Neural cell (in vitro differentiated cells): ENCODE measurements around the gene CYP11A1. TPM values are rescaled to one million over a fixed set of nuclear protein-coding genes. Genes with fewer than 3 reads are reported as not detected.

ENCODE experiments used
- H2AFZ ChIP-seq: fragments of 200-600, 300-800 bp; sonication (generic), shearing (Covaris generic); 2 replicates; pipeline ENCODE4 v1.6.0; 2014; ENCODE audit warnings: low read depth, mild to moderate bottlenecking, antibody characterized with exemption, low read length, moderate library complexity
- H3F3A ChIP-seq: fragments of 200-600 bp; shearing (Covaris generic); 2 replicates; pipeline ENCODE4 v1.6.1; 2016; ENCODE audit warnings: mild to moderate bottlenecking, moderate library complexity, mixed read lengths, antibody characterized with exemption, low read length; ENCODE audit not compliant: insufficient read depth, poor library complexity, severe bottlenecking
- H3K27ac ChIP-seq: fragments of 200-600, 300-800 bp; sonication (generic), shearing (Covaris generic); 2 replicates; pipeline ENCODE4 v1.5.1; 2014; ENCODE audit warnings: mild to moderate bottlenecking, low read length, moderate library complexity
- H3K27me3 ChIP-seq: fragments of 300-800, 200-600 bp; sonication (generic), shearing (Covaris generic); 2 replicates; pipeline ENCODE4 v1.6.0; 2014; ENCODE audit warnings: mild to moderate bottlenecking, low read depth, low read length, moderate library complexity; ENCODE audit not compliant: insufficient read depth
- H3K36me3 ChIP-seq: fragments of 300-800, 200-600 bp; sonication (generic), shearing (Covaris generic); 2 replicates; pipeline ENCODE4 v1.5.1; 2014; ENCODE audit warnings: mild to moderate bottlenecking, antibody characterized with exemption, low read length, moderate library complexity; ENCODE audit not compliant: insufficient read depth
- H3K4me2 ChIP-seq: fragments of 300-800, 200-600 bp; sonication (generic), shearing (Covaris generic); 2 replicates; pipeline ENCODE4 v1.6.0; 2014; ENCODE audit warnings: mild to moderate bottlenecking, low read length
- H3K4me3 ChIP-seq: fragments of 300-800, 200-600 bp; sonication (generic), shearing (Covaris generic); 2 replicates; pipeline ENCODE4 v1.5.1; 2014; ENCODE audit warnings: mild to moderate bottlenecking, low read length, moderate library complexity
- H3K79me2 ChIP-seq: fragments of 200-600 bp; shearing (Covaris generic); replicated peaks from 2 replicates; pipeline ENCODE4 v1.6.0; 2014; ENCODE audit warnings: mild to moderate bottlenecking, low read length, moderate library complexity; ENCODE audit not compliant: insufficient read depth
- H3K9ac ChIP-seq: fragments of 300-800, 200-600 bp; sonication (generic), shearing (Covaris generic); 2 replicates; pipeline ENCODE4 v1.6.1; 2016; ENCODE audit warnings: mild to moderate bottlenecking, low read length, mixed read lengths
- H3K9me2 ChIP-seq: fragments of 200-600 bp; shearing (Covaris generic); 2 replicates; pipeline ENCODE4 v1.6.1; 2016; ENCODE audit warnings: mild to moderate bottlenecking, low read length, mixed read lengths; ENCODE audit not compliant: insufficient read depth
- H3K9me3 ChIP-seq: fragments of 200-600, 300-800 bp; sonication (generic), shearing (Covaris generic); 2 replicates; pipeline ENCODE4 v1.6.1; 2016; ENCODE audit warnings: mild to moderate bottlenecking, mixed run types, low read length, moderate library complexity, mixed read lengths
- H4K20me1 ChIP-seq: fragments of 200-600 bp; shearing (Covaris generic); 2 replicates; pipeline ENCODE4 v1.6.1; 2016; ENCODE audit warnings: mild to moderate bottlenecking, mixed run types; ENCODE audit not compliant: insufficient read depth
- EP300 ChIP-seq: fragments of 450-650 bp; conservative IDR thresholded peaks from 2 replicates; pipeline ENCODE4 v1.6.1; 2014; ENCODE audit warnings: antibody characterized with exemption, mild to moderate bottlenecking, moderate library complexity; ENCODE audit not compliant: poor library complexity, severe bottlenecking
- EZH2 ChIP-seq: fragments of 200-600, 300-800 bp; shearing (Covaris generic), sonication (generic); IDR thresholded peaks from 2 replicates; pipeline ENCODE4 v1.6.1; 2014; ENCODE audit warnings: antibody characterized with exemption, low read length, borderline replicate concordance, mild to moderate bottlenecking; ENCODE audit not compliant: insufficient read depth, poor library complexity, severe bottlenecking
- MXI1 ChIP-seq: fragments of 450-650 bp; conservative IDR thresholded peaks from 2 replicates; pipeline ENCODE4 v1.6.1; 2014; ENCODE audit warnings: antibody characterized with exemption, mild to moderate bottlenecking; ENCODE audit not compliant: poor library complexity, severe bottlenecking
- POLR2AphosphoS5 ChIP-seq: IDR thresholded peaks from 2 replicates; pipeline ENCODE4 v1.6.1; 2012
- RAD21 ChIP-seq: fragments of 450-650 bp; conservative IDR thresholded peaks from 2 replicates; pipeline ENCODE4 v1.6.1; 2014; ENCODE audit warnings: antibody characterized with exemption, mild to moderate bottlenecking, moderate library complexity
- SMC3 ChIP-seq: fragments of 450-650 bp; conservative IDR thresholded peaks from 2 replicates; pipeline ENCODE4 v1.6.1; 2014; ENCODE audit warnings: antibody characterized with exemption, mild to moderate bottlenecking, moderate library complexity; ENCODE audit not compliant: poor library complexity
- TAF1 ChIP-seq: IDR thresholded peaks from 2 replicates; pipeline ENCODE4 v1.6.1; 2012; ENCODE audit warnings: low read depth
- polyA minus RNA-seq: library from RNA; depleted of rRNA, polyadenylated mRNA; stranded (reverse); fragments of >200 nt; gene quantifications from 2 replicates; pipeline ENCODE4 v1.2.3, GENCODE V29; 2014
- polyA plus RNA-seq: library from polyadenylated mRNA; depleted of rRNA; stranded (reverse); fragments of >200 nt; gene quantifications from 2 replicates; pipeline ENCODE4 v1.2.3, GENCODE V29; 2014
- TF ChIP-seq, protein P1 (sequence below): fragments of 450-650 bp; IDR thresholded peaks from 2 replicates; pipeline ENCODE4 v1.5.1; 2014; ENCODE audit warnings: antibody characterized with exemption, mild to moderate bottlenecking, moderate library complexity; ENCODE audit not compliant: poor library complexity, severe bottlenecking
- TF ChIP-seq, protein P2 (sequence below): IDR thresholded peaks from 2 replicates; pipeline ENCODE4 v1.6.1; 2012; ENCODE audit warnings: borderline replicate concordance

Gene CYP11A1
- not detected in 2 replicates for polyA plus RNA-seq
- polyA minus RNA-seq: not detected in 2 replicates

DNA sequence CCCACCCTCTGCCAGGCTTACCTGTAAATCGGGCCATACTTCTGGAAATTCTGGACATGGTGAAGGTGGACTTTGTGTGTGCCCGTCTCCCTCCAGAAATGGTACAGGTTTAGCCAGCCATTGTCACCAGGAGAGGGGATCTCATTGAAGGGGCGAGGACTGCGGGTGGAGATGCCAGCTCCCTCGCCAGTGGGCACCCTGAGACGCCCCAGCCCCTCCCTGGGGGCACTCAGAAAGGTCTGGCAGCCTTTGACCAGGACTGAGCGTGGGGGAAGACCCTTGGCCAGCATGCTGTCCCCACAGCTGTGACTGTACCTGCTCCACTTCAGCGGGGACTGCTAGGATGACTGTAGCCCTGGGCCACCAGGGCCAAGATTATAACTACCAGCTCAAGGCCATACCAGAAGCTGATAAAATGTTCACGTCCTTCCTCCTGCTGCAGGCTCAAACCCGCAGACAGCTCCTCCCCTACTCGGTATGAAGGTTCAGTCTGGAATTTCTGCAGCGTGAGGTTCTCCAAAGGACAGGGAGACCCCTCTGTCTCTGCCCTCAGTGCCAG lies at the start of gene CYP11A1:
Gene CYP11A1 (minus strand): TSS at position 351 of the 559 bp plus-strand sequence. CDS start 61 bp downstream, at position 290.
- no peaks in the 10 kb centered on the region for H3K9me2 ChIP-seq
- H4K20me1 ChIP-seq: no peaks in the 10 kb centered on the region
- H3K36me3 ChIP-seq: no peaks in the 10 kb centered on the region
- H3K9me3 ChIP-seq: no peaks in the 10 kb centered on the region
- H3K4me2 ChIP-seq: no peak within 1 kb of the TSS
- no peak within 1 kb of the TSS for H3K9ac ChIP-seq
- H3K4me3 ChIP-seq: no peak within 1 kb of the TSS
- no peak within 1 kb of the TSS for H3K27ac ChIP-seq
- no peak for TF ChIP-seq EP300
- TF ChIP-seq RAD21: no peak
- TF ChIP-seq EZH2: no peak
- no peak for TF ChIP-seq MXI1
- no peak for TF ChIP-seq POLR2AphosphoS5
- no peak for TF ChIP-seq SMC3
- TF ChIP-seq TAF1: no peak
- TF ChIP-seq, protein P1, sequence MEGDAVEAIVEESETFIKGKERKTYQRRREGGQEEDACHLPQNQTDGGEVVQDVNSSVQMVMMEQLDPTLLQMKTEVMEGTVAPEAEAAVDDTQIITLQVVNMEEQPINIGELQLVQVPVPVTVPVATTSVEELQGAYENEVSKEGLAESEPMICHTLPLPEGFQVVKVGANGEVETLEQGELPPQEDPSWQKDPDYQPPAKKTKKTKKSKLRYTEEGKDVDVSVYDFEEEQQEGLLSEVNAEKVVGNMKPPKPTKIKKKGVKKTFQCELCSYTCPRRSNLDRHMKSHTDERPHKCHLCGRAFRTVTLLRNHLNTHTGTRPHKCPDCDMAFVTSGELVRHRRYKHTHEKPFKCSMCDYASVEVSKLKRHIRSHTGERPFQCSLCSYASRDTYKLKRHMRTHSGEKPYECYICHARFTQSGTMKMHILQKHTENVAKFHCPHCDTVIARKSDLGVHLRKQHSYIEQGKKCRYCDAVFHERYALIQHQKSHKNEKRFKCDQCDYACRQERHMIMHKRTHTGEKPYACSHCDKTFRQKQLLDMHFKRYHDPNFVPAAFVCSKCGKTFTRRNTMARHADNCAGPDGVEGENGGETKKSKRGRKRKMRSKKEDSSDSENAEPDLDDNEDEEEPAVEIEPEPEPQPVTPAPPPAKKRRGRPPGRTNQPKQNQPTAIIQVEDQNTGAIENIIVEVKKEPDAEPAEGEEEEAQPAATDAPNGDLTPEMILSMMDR: no peak
- TF ChIP-seq, protein P2, sequence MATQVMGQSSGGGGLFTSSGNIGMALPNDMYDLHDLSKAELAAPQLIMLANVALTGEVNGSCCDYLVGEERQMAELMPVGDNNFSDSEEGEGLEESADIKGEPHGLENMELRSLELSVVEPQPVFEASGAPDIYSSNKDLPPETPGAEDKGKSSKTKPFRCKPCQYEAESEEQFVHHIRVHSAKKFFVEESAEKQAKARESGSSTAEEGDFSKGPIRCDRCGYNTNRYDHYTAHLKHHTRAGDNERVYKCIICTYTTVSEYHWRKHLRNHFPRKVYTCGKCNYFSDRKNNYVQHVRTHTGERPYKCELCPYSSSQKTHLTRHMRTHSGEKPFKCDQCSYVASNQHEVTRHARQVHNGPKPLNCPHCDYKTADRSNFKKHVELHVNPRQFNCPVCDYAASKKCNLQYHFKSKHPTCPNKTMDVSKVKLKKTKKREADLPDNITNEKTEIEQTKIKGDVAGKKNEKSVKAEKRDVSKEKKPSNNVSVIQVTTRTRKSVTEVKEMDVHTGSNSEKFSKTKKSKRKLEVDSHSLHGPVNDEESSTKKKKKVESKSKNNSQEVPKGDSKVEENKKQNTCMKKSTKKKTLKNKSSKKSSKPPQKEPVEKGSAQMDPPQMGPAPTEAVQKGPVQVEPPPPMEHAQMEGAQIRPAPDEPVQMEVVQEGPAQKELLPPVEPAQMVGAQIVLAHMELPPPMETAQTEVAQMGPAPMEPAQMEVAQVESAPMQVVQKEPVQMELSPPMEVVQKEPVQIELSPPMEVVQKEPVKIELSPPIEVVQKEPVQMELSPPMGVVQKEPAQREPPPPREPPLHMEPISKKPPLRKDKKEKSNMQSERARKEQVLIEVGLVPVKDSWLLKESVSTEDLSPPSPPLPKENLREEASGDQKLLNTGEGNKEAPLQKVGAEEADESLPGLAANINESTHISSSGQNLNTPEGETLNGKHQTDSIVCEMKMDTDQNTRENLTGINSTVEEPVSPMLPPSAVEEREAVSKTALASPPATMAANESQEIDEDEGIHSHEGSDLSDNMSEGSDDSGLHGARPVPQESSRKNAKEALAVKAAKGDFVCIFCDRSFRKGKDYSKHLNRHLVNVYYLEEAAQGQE: no peak
- H3K79me2 ChIP-seq: no peaks in the 10 kb centered on the region
- H3F3A ChIP-seq: no peaks in the 10 kb centered on the region
- H3K27me3 ChIP-seq: peaks cover 19% of the 10 kb centered on the region
- no peak within 1 kb of the TSS for H2AFZ ChIP-seq

DNA sequence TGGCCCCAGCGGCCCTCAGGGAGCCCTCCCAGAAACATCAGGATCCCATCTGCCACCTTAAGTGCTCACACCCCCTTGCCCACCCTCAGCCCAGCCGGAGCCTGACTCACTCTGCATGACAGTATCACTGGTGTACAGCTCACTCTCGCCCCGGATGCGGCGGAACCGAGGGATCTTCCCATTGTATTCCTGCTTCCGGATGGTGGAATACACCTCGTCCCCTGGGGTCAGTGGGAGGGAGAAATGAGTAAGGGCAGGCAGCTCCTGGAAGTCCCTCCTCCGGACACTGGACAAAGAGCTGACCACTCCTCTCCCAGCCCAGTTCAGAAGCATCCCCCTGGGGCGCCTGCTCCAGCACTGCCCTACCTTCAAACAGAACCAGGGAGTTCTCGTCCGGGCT lies 49.8 kb upstream of the CYP11A1 start:
- Histone ChIP-seq H3K4me2 (no peak overlapping the region), H3F3A (no peaks in the 10 kb centered on the region), H3K9me3 (no peaks in the 10 kb centered on the region), H3K4me3 (no peak overlapping the region), H3K36me3 (no peaks in the 10 kb centered on the region), H4K20me1 (no peaks in the 10 kb centered on the region), H2AFZ (no peak overlapping the region), H3K9ac (no peak overlapping the region), H3K27ac (no peak overlapping the region), H3K79me2 (no peaks in the 10 kb centered on the region), H3K27me3 (no peaks in the 10 kb centered on the region), H3K9me2 (no peaks in the 10 kb centered on the region)
- TF ChIP-seq TAF1: no peak
- no peak for TF ChIP-seq EZH2
- no peak for TF ChIP-seq POLR2AphosphoS5
- TF ChIP-seq, protein P1: no peak
- TF ChIP-seq SMC3: no peak
- TF ChIP-seq RAD21: no peak
- TF ChIP-seq EP300: no peak
- TF ChIP-seq, protein P2: no peak
- TF ChIP-seq MXI1: no peak
